Measurements from ENCODE around the gene USP48. TPM values are rescaled to one million over a fixed set of nuclear protein-coding genes. Genes with fewer than 3 reads are reported as not detected.

The USP48 gene
- polyA plus RNA-seq, 2 of the 4 experiments (the other 2 are of a cell fraction), result 22.8 to 27.4 TPM

DNA sequence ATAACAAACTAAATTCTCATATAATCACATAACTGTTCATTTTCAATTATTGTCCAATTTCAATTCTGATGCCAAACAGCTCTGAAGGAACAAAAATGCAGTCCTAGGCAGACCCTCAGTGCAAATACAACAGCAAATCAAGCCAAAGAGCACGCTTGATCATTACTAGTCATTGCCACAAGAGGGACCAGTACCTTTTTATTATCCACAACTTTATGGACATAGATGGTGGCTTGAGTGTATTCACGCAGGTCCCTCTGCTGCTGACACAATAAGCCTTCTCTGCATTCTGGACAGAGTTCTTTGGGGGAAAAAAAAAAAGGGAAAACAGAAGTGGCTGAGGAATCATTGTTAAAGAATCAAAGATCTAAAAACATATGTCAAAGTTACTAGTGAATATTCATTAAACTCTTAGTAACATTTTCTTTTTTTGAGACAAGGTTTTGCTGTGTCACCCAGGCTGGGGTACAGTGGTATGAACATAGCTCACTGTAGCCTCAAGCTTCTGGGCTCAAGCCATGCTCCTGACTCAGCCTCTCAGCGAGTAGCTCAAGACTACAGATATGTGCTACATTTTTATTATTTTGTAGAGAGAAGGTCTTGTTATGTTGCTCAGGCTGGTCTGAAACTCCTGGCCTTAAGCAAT is 79.5 kb downstream of the USP48 start:
- peak overlapping the region in 1 of 2 experiments; percentile 52; a peak in 2 of 6 replicates for H3K27ac ChIP-seq
- ChIA-PET CTCF (interaction anchor here (0.6 to 1.9 kb wide), 14 partner anchors 10 to 513 kb away, joined by 3 to 10 read pairs (median 3); no protein-coding TSS in a partner anchor), POLR2A (no interaction called here)
- H3K4me3 ChIP-seq, result no peak overlapping the region
- no peak overlapping the region; the same call in 2 of the 3 replicates for H3K4me2 ChIP-seq
- peaks cover 10% of the 10 kb centered on the region; the same call in 2 of the 3 replicates for H3K4me1 ChIP-seq
- ATAC-seq (peak; percentile 89), DNase-seq (ENCODE audit: low read depth in 1 of 2, low spot score in 1 of 2) (peak; percentile 18 to 57), FAIRE-seq (no peak)
- H3K9me3 ChIP-seq, result no peaks in the 10 kb centered on the region
- peak; percentile 71 for TF ChIP-seq SMC3 (IDR thresholded peaks at IDR 0.05)
- peak; percentile 43 to 52; a peak in 4 of 5 replicates for TF ChIP-seq RAD21 (conservative IDR thresholded peaks at IDR 0.05 in 1 of 2, IDR thresholded peaks at IDR 0.05 in 1 of 2)
- TF ChIP-seq, protein P1, sequence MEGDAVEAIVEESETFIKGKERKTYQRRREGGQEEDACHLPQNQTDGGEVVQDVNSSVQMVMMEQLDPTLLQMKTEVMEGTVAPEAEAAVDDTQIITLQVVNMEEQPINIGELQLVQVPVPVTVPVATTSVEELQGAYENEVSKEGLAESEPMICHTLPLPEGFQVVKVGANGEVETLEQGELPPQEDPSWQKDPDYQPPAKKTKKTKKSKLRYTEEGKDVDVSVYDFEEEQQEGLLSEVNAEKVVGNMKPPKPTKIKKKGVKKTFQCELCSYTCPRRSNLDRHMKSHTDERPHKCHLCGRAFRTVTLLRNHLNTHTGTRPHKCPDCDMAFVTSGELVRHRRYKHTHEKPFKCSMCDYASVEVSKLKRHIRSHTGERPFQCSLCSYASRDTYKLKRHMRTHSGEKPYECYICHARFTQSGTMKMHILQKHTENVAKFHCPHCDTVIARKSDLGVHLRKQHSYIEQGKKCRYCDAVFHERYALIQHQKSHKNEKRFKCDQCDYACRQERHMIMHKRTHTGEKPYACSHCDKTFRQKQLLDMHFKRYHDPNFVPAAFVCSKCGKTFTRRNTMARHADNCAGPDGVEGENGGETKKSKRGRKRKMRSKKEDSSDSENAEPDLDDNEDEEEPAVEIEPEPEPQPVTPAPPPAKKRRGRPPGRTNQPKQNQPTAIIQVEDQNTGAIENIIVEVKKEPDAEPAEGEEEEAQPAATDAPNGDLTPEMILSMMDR (IDR thresholded peaks at IDR 0.05), result peak; percentile 49
- TF ChIP-seq, protein P2, sequence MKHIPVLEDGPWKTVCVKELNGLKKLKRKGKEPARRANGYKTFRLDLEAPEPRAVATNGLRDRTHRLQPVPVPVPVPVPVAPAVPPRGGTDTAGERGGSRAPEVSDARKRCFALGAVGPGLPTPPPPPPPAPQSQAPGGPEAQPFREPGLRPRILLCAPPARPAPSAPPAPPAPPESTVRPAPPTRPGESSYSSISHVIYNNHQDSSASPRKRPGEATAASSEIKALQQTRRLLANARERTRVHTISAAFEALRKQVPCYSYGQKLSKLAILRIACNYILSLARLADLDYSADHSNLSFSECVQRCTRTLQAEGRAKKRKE (CRISPR knock-in tag; IDR thresholded peaks at IDR 0.05; ENCODE audit: low read depth), result no peak
- no peak for TF ChIP-seq KDM5A (IDR thresholded peaks at IDR 0.05)
- 31% methylated on average over 3 of the region's 3 CpGs for WGBS (ENCODE audit: missing lambda C conversion rate)

DNA sequence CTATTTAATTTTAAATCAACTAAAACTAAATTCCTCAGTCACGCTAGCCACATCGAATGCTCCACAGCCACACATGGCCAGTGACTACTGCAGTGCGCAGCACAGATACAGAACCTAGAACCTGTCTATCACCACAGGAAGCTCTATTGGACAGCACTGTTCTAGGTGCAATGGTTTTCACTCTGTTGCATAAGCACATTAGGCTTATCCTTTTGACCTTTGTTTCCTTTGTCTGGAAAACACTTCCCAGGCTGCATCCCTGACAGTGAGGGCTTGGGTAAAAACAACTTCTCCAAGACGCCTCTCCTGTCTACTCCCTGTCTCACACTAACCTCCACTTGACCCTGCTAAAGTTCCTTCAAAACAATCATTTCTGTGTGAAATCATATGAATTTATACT is 80.2 kb downstream of the USP48 start:
- no peak for FAIRE-seq
- Histone ChIP-seq H3K27ac (no peak overlapping the region), H3K4me3 (no peak overlapping the region), H3K4me2 (no peak overlapping the region), H3K9me3 (no peaks in the 10 kb centered on the region), H3K4me1 (peaks cover 10% of the 10 kb centered on the region; the same call in 2 of the 3 replicates)
- no peak for TF ChIP-seq FOSL2 (IDR thresholded peaks at IDR 0.05)
- TF ChIP-seq FOSL2 (CRISPR knock-in tag; IDR thresholded peaks at IDR 0.05), result no peak
- TF ChIP-seq TFCP2L1 (CRISPR knock-in tag; IDR thresholded peaks at IDR 0.05), result no peak
- TF ChIP-seq, protein P3, sequence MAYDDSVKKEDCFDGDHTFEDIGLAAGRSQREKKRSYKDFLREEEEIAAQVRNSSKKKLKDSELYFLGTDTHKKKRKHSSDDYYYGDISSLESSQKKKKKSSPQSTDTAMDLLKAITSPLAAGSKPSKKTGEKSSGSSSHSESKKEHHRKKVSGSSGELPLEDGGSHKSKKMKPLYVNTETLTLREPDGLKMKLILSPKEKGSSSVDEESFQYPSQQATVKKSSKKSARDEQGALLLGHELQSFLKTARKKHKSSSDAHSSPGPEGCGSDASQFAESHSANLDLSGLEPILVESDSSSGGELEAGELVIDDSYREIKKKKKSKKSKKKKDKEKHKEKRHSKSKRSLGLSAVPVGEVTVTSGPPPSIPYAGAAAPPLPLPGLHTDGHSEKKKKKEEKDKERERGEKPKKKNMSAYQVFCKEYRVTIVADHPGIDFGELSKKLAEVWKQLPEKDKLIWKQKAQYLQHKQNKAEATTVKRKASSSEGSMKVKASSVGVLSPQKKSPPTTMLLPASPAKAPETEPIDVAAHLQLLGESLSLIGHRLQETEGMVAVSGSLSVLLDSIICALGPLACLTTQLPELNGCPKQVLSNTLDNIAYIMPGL (CRISPR knock-in tag; IDR thresholded peaks at IDR 0.05; ENCODE audit: borderline replicate concordance), result no peak
- no peak for TF ChIP-seq KDM1A (IDR thresholded peaks at IDR 0.05; ENCODE audit: low read depth)
- no peak for TF ChIP-seq HEYL (CRISPR knock-in tag; IDR thresholded peaks at IDR 0.05)
- no peak for TF ChIP-seq GATA3 (IDR thresholded peaks at IDR 0.05; ENCODE audit: borderline replicate concordance)
- TF ChIP-seq, protein P4, sequence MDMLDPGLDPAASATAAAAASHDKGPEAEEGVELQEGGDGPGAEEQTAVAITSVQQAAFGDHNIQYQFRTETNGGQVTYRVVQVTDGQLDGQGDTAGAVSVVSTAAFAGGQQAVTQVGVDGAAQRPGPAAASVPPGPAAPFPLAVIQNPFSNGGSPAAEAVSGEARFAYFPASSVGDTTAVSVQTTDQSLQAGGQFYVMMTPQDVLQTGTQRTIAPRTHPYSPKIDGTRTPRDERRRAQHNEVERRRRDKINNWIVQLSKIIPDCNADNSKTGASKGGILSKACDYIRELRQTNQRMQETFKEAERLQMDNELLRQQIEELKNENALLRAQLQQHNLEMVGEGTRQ (IDR thresholded peaks at IDR 0.05), result no peak
- no peak for TF ChIP-seq POLR2A (IDR thresholded peaks at IDR 0.05; ENCODE audit: low read length)
- TF ChIP-seq NR3C1 (IDR thresholded peaks at IDR 0.05), result no peak
- TF ChIP-seq NPAS2 (CRISPR knock-in tag; IDR thresholded peaks at IDR 0.05; ENCODE audit: borderline replicate concordance), result no peak
- TF ChIP-seq EHF (CRISPR knock-in tag; IDR thresholded peaks at IDR 0.05), result no peak
- no peak for TF ChIP-seq CHD2 (IDR thresholded peaks at IDR 0.05; ENCODE audit: low read length, partially characterized antibody)
- no peak for TF ChIP-seq HDAC2 (IDR thresholded peaks at IDR 0.05)
- no peak for TF ChIP-seq JUNB (IDR thresholded peaks at IDR 0.05)
- TF ChIP-seq, protein P5, sequence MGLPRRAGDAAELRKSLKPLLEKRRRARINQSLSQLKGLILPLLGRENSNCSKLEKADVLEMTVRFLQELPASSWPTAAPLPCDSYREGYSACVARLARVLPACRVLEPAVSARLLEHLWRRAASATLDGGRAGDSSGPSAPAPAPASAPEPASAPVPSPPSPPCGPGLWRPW (IDR thresholded peaks at IDR 0.05), result no peak
- TF ChIP-seq, protein P6, sequence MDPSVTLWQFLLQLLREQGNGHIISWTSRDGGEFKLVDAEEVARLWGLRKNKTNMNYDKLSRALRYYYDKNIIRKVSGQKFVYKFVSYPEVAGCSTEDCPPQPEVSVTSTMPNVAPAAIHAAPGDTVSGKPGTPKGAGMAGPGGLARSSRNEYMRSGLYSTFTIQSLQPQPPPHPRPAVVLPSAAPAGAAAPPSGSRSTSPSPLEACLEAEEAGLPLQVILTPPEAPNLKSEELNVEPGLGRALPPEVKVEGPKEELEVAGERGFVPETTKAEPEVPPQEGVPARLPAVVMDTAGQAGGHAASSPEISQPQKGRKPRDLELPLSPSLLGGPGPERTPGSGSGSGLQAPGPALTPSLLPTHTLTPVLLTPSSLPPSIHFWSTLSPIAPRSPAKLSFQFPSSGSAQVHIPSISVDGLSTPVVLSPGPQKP (IDR thresholded peaks at IDR 0.05; ENCODE audit: low read depth, low read length), result no peak
- 92% methylated on average over 4 of the region's 4 CpGs for WGBS (ENCODE audit: missing lambda C conversion rate)
- CTCF ChIA-PET, result interaction anchor here (0.7 to 1.9 kb wide), 9 partner anchors 16 to 321 kb away, joined by 3 to 10 read pairs (median 3); no protein-coding TSS in a partner anchor
- no peak for DNase-seq (ENCODE audit: low read depth in 1 of 2, low spot score in 1 of 2)
- POLR2A ChIA-PET, result no interaction called here
- no peak for ATAC-seq
